Mucosa of stomach (tissue), 1 donor: ENCODE results near the gene ELMO1.

Experiments used
- H3K27me3 ChIP-seq: one replicate; pipeline ENCODE4 v1.7.0; 2013; ENCODE audit warnings: mild to moderate bottlenecking, low read length; ENCODE audit not compliant: control insufficient read depth, insufficient read depth
- H3K36me3 ChIP-seq: one replicate; pipeline ENCODE4 v1.7.0; 2013; ENCODE audit warnings: low read length; ENCODE audit not compliant: control insufficient read depth, insufficient read depth
- H3K4me1 ChIP-seq: one replicate; pipeline ENCODE4 v1.7.0; 2013; ENCODE audit warnings: mild to moderate bottlenecking, low read length; ENCODE audit not compliant: control insufficient read depth, insufficient read depth
- H3K4me3 ChIP-seq: one replicate; pipeline ENCODE4 v1.7.0; 2013; ENCODE audit warnings: low read length
- H3K9ac ChIP-seq: one replicate; pipeline ENCODE4 v1.7.0; 2013; ENCODE audit warnings: mild to moderate bottlenecking, low read length, moderate library complexity
- H3K9me3 ChIP-seq: one replicate; pipeline ENCODE4 v1.7.0; 2013; ENCODE audit warnings: mild to moderate bottlenecking, low read length, moderate library complexity; ENCODE audit not compliant: control insufficient read depth
- donor health status: Pancreatic carcinoma.

ELMO1 gene

GRCh38 chr7:37393476-37393875 lies 55.2 kb downstream of the ELMO1 start:
- Histone ChIP-seq H3K27me3 (no peaks in the 10 kb centered on the region), H3K4me1 (no peaks in the 10 kb centered on the region), H3K4me3 (no peak overlapping the region), H3K36me3 (no peaks in the 10 kb centered on the region), H3K9ac (no peak overlapping the region), H3K9me3 (no peaks in the 10 kb centered on the region)

- H3K27me3 ChIP-seq: no peaks in the 10 kb centered on the region
- no peak overlapping the region for H3K4me3 ChIP-seq
- H3K9ac ChIP-seq: no peak overlapping the region
- no peaks in the 10 kb centered on the region for H3K9me3 ChIP-seq
- H3K36me3 ChIP-seq: no peaks in the 10 kb centered on the region
- no peaks in the 10 kb centered on the region for H3K4me1 ChIP-seq
Measured at GRCh38 chr7:37392673-37393017, 56.0 kb downstream of the ELMO1 start.

- no peaks in the 10 kb centered on the region for H3K4me1 ChIP-seq
- H3K27me3 ChIP-seq: no peaks in the 10 kb centered on the region
- H3K9me3 ChIP-seq: no peaks in the 10 kb centered on the region
- no peak overlapping the region for H3K4me3 ChIP-seq
- H3K9ac ChIP-seq: no peak overlapping the region
- H3K36me3 ChIP-seq: no peaks in the 10 kb centered on the region
Measured at GRCh38 chr7:37391791-37392672, 56.6 kb downstream of the ELMO1 start.

GRCh38 chr7:37390114-37390513 lies 58.5 kb downstream of the ELMO1 start:
- Histone ChIP-seq H3K9ac (no peak overlapping the region), H3K4me1 (no peaks in the 10 kb centered on the region), H3K9me3 (no peaks in the 10 kb centered on the region)

GRCh38 chr7:37388811-37389210 lies 59.9 kb downstream of the ELMO1 start:
- no peaks in the 10 kb centered on the region for H3K27me3 ChIP-seq
- no peak overlapping the region for H3K9ac ChIP-seq
- H3K4me1 ChIP-seq: no peaks in the 10 kb centered on the region
- no peaks in the 10 kb centered on the region for H3K9me3 ChIP-seq
- no peak overlapping the region for H3K4me3 ChIP-seq
- H3K36me3 ChIP-seq: no peaks in the 10 kb centered on the region

More at GRCh38 chr7:37390114-37390513, 58.5 kb downstream of the ELMO1 start:
- H3K27me3 ChIP-seq: no peaks in the 10 kb centered on the region
- H3K4me3 ChIP-seq: no peak overlapping the region
- no peaks in the 10 kb centered on the region for H3K36me3 ChIP-seq

GRCh38 chr7:37385787-37386186 lies 62.9 kb downstream of the ELMO1 start:
- H3K36me3 ChIP-seq: no peaks in the 10 kb centered on the region
- no peak overlapping the region for H3K4me3 ChIP-seq
- H3K4me1 ChIP-seq: no peaks in the 10 kb centered on the region
- H3K27me3 ChIP-seq: no peaks in the 10 kb centered on the region
- no peaks in the 10 kb centered on the region for H3K9me3 ChIP-seq
- H3K9ac ChIP-seq: no peak overlapping the region

- Histone ChIP-seq H3K36me3 (no peaks in the 10 kb centered on the region), H3K4me1 (no peaks in the 10 kb centered on the region), H3K4me3 (no peak overlapping the region), H3K27me3 (no peaks in the 10 kb centered on the region), H3K9ac (no peak overlapping the region), H3K9me3 (no peaks in the 10 kb centered on the region)
Measured at GRCh38 chr7:37382546-37383088, 66.0 kb downstream of the ELMO1 start.

- Histone ChIP-seq H3K27me3 (no peaks in the 10 kb centered on the region), H3K36me3 (no peaks in the 10 kb centered on the region), H3K9me3 (no peaks in the 10 kb centered on the region), H3K4me3 (no peak overlapping the region), H3K9ac (no peak overlapping the region), H3K4me1 (no peaks in the 10 kb centered on the region)
Measured at GRCh38 chr7:37380831-37381230, 67.8 kb downstream of the ELMO1 start.

- Histone ChIP-seq H3K4me3 (no peak overlapping the region), H3K27me3 (no peaks in the 10 kb centered on the region), H3K9ac (no peak overlapping the region), H3K36me3 (no peaks in the 10 kb centered on the region), H3K9me3 (no peaks in the 10 kb centered on the region), H3K4me1 (no peaks in the 10 kb centered on the region)
Measured at GRCh38 chr7:37379546-37380277, 69.0 kb downstream of the ELMO1 start.

GRCh38 chr7:37377231-37377630 lies 71.4 kb downstream of the ELMO1 start:
- H3K27me3 ChIP-seq: no peaks in the 10 kb centered on the region
- H3K4me3 ChIP-seq: no peak overlapping the region

GRCh38 chr7:37376386-37376785 lies 72.3 kb downstream of the ELMO1 start:
- no peaks in the 10 kb centered on the region for H3K36me3 ChIP-seq
- no peaks in the 10 kb centered on the region for H3K4me1 ChIP-seq
- no peak overlapping the region for H3K4me3 ChIP-seq
- H3K9ac ChIP-seq: no peak overlapping the region
- no peaks in the 10 kb centered on the region for H3K27me3 ChIP-seq
- no peaks in the 10 kb centered on the region for H3K9me3 ChIP-seq

More at GRCh38 chr7:37377231-37377630, 71.4 kb downstream of the ELMO1 start:
- Histone ChIP-seq H3K36me3 (no peaks in the 10 kb centered on the region), H3K9ac (no peak overlapping the region), H3K9me3 (no peaks in the 10 kb centered on the region), H3K4me1 (no peaks in the 10 kb centered on the region)

- H3K4me1 ChIP-seq: no peaks in the 10 kb centered on the region
- H3K27me3 ChIP-seq: no peaks in the 10 kb centered on the region
- H3K36me3 ChIP-seq: no peaks in the 10 kb centered on the region
- H3K4me3 ChIP-seq: no peak overlapping the region
- no peak overlapping the region for H3K9ac ChIP-seq
- H3K9me3 ChIP-seq: no peaks in the 10 kb centered on the region
Measured at GRCh38 chr7:37372750-37373149, 75.9 kb downstream of the ELMO1 start.
